Prostate gland (tissue), 2 donors: ENCODE data around the gene ZNF576.

Experiments
- CTCF ChIP-seq, 4 experiments: fragments of 200-600 bp in 2 of 4; fragments of 450-650 bp in 2 of 4; sonication (generic) in 2 of 4; IDR thresholded peaks; 1 replicate in 3 of 4; 2 replicates in 1 of 4; pipeline ENCODE4 v1.5.1; 2016 to 2019; ENCODE audit warnings: antibody characterized with exemption in 4 of 4, mild to moderate bottlenecking in 2 of 4, moderate library complexity in 2 of 4
- POLR2AphosphoS5 ChIP-seq: sonication (generic); formaldehyde crosslinking; IDR thresholded peaks from one replicate; pipeline ENCODE4 v1.6.1; 2017; ENCODE audit warnings: antibody characterized with exemption

- TF ChIP-seq CTCF (IDR thresholded peaks at IDR 0.05) (no peak), POLR2AphosphoS5 (no peak)
These were observed 2.2 kb upstream of the ZNF576 start for GRCh38 chr19:43594081-43594697.
